DMS114 treated with DMSO at 0.1 percent for 48 hours (cell line): ENCODE results near the gene FOXO3.

Experiments used
- DNase-seq: peaks from one replicate; lab custom pipeline; 2025; ENCODE audit not compliant: unreplicated experiment; lab: John Stamatoyannopoulos, UW

Gene FOXO3

DNA sequence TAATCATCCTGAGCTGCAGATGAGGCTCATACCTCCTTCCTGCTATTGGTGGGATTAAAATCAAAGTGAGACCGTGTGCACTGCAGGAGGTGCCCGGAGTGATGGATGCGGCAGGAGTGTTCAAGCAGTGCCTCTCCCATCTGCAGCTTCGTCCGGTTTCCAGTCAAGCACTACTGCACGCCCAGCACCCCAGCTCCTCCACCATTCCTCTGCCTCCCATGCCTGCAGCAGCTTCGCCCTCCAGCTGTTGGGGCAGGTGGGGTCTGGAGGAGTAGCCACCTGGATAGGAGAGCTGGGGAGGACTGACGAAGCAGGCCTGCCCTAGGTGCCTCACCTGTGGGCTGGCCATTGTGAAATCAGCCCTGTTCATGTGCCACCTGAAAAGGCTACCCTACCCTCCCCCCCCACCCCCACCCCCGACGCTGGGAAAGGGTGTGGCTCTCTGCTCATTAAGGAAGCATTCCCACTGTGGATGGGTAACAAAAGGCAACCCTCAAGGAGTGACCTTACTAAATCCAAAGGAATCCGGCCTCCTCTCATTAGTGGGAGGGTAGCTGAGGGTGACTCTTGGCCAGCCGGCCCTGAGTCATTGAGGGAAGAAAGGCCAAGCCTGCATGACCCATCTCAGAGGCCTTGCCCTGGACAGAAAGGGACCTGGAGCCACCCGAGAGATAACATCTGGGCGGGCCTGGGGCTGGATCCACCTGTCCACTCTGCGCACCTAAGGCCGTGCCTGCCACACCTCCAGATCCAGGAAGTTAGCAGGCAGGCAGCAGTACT lies 171.6 kb downstream of the FOXO3 start:
- no peak for DNase-seq

- no peak for DNase-seq
Measured at GRCh38 chr6:108733051-108733450, 172.3 kb downstream of the FOXO3 start.

- no peak for DNase-seq
Measured at GRCh38 chr6:108733706-108734265, 173.1 kb downstream of the FOXO3 start.
